HG03460 (cell line): ENCODE measurements around the gene TTLL5.
"Not testable (repeated sequence)": the region's sequence is repeated elsewhere in the genome, so short reads cannot be mapped to it uniquely, and the experiment has no call there.

Experiments
- ATAC-seq: cut with Tn5 transposase; IDR thresholded peaks from one replicate; pipeline ENCODE4 v1.9.1; 2021; ENCODE audit not compliant: unreplicated experiment

TTLL5 gene

GRCh38 chr14:75826599-75826998 is 165.6 kb downstream of the TTLL5 start:
- ATAC-seq: no peak

DNA sequence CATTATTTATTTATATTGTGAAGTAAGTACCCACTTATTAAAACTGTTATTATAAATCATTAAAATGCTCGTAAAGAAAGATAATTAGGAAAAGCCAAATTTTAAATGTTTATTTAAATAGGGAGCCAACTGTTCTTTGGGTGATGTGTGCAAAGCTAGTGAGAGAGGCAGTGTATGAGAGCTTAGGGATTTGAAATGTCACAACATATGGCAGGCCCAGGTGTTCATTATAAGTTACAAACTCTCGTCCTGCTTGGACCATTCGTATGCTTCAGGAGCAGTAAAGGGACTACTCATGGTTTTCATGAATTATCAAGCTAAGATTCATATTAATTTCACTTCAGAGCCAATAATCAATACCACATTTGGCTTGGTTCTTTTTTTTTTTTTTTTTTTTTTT is 166.3 kb downstream of the TTLL5 start:
- ATAC-seq: no peak

- ATAC-seq: no peak
Observed at GRCh38 chr14:75829316-75829715, 168.3 kb downstream of the TTLL5 start.

DNA sequence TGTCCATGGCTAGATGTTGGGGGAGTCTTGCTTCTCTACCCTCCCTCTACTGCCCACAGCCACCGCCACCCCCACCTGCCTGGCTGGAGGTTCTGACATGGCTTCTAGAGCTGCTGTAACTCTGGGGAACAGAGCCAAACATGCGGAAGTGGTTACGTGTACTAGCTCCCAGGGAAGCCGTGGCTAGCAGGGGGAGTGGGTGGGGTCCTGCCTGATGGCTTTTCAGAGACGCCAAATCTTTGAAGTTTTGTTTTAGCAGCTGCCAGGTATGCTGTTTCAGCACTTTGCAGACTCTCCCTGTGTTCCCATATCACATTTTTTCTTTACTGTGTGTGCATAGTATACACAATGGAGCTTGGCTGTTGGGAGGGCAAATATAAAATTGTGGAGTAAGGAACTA is 170.4 kb downstream of the TTLL5 start:
- no peak for ATAC-seq

GRCh38 chr14:75831952-75832351 is 170.9 kb downstream of the TTLL5 start:
- ATAC-seq: no peak

DNA sequence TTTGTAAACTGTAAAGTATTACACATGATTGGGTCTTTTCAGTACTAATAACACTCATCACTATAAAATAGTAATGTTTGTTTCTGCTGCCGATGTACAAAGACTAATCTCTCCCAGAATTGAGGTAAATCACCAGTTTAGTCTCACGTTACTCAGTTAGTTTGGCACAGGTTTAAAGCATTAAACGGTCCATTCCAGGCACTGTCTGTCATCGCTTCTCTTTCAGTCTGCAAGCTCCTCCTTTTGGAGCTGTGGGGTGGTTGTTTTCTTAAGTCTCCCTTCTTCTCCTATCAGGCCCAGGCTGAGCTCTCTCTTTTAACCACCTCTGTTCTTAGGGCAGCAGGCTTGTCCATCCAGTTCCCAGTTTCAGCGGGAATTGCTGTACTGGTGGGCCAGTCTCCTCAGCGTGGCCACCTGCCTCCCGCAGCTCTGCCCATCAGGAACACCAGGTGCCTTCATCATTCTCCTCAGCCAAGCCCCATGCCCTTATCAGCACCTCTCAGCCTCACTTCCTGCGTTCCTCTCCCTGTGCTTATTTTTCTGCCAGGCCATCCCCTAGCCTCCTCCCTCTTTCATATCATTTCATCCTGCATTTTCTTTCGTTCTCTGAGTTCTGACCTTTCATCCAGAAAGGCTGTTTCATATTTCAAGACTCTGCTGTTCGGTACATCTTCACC is 171.7 kb downstream of the TTLL5 start:
- no peak for ATAC-seq

DNA sequence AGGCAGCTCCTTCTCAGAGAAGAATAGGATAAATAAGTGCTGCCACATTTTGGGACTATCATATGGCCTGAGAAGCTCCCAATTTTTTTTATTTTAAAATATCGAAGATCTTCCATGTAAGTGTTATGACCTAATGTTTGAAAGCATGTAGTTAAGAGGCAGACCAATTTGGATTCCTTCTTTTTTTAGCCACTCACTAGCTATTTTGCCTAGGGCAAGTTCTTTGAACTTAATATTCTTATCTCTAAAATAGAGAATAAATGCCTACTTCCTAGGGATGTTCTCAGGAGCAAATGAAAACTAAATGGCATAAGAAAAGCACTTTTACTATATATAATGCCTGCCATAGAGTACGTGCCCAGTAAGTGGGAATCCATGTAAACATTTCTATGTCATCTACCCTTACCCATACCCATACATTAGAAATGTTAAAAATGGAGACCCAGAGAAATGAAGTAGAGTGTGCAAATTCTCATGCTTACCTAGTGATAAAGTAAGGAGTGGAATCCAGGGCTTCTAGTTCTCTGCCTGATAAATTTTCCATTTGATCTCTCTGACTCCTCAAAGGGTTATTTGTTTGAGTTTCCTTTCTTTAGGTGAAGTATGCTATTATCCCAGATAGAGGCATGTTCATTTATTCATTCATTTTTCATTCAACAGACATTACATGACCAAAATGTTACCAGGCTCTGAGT is 172.4 kb downstream of the TTLL5 start:
- no peak for ATAC-seq

- ATAC-seq: no peak
Observed at GRCh38 chr14:75835156-75835725, 174.2 kb downstream of the TTLL5 start.

DNA sequence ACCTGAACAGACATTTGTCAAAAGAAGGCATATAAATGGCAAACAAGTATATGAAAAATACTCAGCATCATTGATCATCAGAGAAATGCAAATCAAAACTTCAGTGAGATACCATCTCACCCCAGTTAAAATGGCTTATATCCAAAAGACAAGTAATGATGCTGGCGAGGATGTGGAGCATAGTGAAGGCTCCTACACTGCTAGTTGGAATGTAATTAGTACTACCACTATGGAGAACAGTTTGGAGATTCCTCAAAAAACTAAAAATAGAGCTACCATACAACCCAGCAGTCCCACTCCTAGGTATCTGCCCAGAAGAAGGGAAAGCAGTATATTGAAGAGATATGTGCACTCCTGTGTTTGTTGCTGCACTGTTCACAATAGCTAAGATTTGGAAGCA is 174.7 kb downstream of the TTLL5 start:
- ATAC-seq: no peak

DNA sequence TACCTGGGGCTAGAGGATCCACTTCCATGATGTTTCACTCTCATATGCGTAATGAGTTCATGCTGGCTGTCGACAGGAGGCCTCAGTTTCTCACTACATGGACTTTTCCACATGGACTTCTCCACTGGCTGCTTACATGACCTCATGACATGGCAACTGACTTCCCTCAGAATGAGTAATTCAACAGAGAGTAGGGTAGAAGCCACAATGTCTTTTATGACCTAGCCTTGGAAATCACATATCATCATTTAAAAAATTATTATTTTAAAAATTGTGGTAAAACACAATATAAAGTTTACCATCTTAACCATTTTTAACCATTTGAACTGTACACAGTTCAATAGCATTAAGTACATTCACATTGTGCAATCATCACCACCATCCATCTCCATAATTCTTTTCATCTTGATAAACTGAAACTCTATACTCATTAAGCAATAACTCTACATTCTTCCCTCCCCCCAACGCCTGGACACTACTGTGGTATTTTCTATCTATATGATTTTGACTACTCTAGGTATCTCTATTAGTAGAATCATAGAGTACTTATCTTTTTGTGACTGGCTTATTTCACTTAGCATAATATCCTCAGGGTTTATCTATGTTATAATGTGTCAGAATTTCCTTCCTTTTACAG is 176.2 kb downstream of the TTLL5 start:
- ATAC-seq: no peak

- no peak for ATAC-seq
Observed at GRCh38 chr14:75840911-75841310, 179.9 kb downstream of the TTLL5 start.

- ATAC-seq: no peak
Observed at GRCh38 chr14:75842551-75842950, 181.5 kb downstream of the TTLL5 start.

DNA sequence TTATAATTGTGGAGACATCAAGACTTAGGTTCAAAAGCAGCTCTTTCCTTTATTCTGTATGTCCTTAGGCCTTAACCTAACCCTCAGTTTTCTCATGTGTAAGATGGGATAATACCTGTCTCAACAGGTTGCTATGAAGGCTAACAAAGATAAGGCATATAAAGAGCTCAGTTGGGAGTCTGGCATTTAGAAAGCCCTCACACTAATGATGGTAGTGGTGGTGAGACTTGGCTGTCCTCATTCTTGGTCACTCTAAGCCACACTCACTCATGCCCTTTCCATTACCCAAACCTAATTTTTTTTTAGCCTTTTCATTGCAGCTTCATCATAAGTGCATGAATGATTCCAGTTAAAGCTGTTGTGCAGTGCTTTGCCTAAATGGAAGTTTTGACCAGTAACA is 183.4 kb downstream of the TTLL5 start:
- no peak for ATAC-seq

DNA sequence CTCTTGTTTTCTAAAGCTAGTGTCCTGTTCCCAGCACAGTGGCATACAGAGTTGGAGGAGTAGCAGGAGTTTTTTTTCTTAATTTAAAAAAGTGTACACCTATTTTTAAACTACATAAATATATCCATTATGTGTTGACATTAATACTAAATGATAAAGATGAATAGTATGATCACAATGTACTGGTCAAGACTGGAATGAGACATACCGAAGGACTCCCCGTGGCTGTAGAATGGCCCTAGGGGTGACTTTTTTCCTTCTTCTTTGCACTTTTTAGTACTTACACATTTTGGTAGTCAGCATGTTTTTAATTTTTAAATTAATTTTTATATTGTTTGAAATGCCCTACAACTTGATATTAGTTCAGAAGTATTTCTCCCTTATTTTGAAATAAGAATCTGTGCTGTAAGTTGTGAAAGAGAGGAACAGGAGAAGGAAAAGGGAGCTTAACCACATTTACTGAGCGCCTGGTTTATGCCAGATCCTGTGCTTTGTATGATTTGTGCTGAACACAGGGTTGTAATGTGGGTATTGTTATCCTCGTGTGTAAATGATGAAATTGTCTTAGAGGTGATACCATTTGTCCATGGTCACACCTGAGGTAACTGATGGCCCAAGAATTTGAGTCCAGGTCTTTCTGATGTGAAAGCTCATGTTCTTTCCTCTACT is 184.2 kb downstream of the TTLL5 start:
- no peak for ATAC-seq

- ATAC-seq: not testable (repeated sequence)
Observed at GRCh38 chr14:75846694-75847093, 185.6 kb downstream of the TTLL5 start.

- no peak for ATAC-seq
Observed at GRCh38 chr14:75847584-75847983, 186.5 kb downstream of the TTLL5 start.

DNA sequence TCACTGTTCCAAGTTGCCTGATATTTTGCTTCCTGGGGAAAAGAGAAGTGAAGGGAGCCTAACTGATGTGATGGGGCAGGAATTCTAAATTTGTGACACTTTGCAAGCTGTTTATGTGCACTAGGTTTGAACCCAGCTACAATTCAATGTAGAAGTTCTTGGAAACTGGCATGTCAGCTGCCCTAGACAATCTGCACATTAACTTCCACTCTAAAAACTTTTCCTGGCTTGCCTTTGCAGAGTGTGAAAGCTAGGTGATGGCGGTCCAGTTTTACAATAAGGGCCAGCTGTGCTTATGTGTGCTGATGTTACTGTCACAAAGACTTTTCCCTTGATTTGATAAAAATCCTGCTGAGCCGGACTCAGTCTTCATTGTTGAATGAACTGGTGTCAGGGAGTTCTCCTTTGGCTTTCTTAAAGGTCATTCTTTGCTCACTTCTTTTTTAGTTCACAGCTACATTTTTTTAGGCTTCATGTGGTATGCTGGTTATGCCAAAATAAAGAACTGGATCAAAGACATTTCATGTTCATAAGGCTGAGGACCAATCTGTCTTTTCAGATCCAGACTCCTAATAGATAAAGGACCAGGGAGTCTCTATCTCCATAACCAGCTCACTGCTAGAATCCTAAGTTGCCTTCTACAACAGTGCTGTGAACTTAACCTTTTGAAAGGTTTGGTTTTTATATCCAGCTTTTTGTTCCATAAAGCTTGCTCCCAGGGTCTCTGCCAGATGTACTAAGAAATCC is 187.3 kb downstream of the TTLL5 start:
- ATAC-seq: no peak

GRCh38 chr14:75849300-75849895 is 188.4 kb downstream of the TTLL5 start:
- ATAC-seq: no peak

- ATAC-seq: no peak
Observed at GRCh38 chr14:75851574-75851866, 190.5 kb downstream of the TTLL5 start.

GRCh38 chr14:75854111-75854799 is 193.2 kb downstream of the TTLL5 start:
- no peak for ATAC-seq
